ENCODE results near the gene XAGE5. TPM values are rescaled to one million over a fixed set of nuclear protein-coding genes. Genes with fewer than 3 reads are reported as not detected.

XAGE5 gene
- total RNA-seq, 1 experiment from 2014 or later, result not detected

DNA sequence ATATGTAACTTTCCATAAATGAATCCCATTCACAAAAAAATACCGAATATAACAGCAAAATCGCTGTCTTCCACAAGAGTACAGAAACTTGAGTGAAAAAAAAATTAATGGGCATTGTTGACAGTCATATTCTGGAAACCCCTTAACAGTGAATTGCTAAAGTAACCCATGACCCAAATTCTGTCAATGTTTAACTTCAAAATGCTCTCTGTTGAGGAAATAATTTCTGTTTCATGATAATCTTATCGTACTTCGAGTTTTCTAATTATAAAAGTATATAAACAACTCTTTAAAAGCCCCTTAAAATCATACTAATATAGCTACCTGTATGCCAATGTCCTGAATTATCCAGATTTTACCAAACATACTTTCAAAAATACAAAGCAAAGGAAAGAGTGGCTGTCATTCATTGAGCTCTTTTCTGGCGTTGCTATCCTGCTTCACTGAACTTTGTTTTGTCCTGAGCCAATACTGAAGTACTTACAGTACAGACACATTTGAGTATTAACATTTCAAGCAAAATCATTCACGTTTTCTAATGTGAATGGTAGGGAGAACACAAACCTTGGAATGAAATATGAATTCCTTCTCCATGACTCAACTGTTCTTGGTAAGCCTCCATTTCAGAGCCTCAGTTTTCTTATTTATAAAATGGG is 54.4 kb downstream of the XAGE5 start:
- Histone ChIP-seq H3K9me3 (ENCODE audit: insufficient read depth, low read depth) (no peaks in the 10 kb centered on the region), H3K27ac (no peak overlapping the region), H3K4me2 (no peak overlapping the region), H3K4me1 (replicated peaks; ENCODE audit: insufficient read depth) (no peaks in the 10 kb centered on the region), H2AFZ (no peak overlapping the region), H3K79me2 (ENCODE audit: low read depth) (no peaks in the 10 kb centered on the region), H3K9me2 (ENCODE audit: insufficient read depth) (no peaks in the 10 kb centered on the region), H3F3A (ENCODE audit: insufficient read depth, low read depth) (no peaks in the 10 kb centered on the region), H3K36me3 (ENCODE audit: low read depth) (no peaks in the 10 kb centered on the region), H3K27me3 (ENCODE audit: insufficient read depth, low read depth) (no peaks in the 10 kb centered on the region), H4K20me1 (ENCODE audit: insufficient read depth) (no peaks in the 10 kb centered on the region), H3K4me3 (no peak overlapping the region)
- no peak for TF ChIP-seq EZH2 (IDR thresholded peaks at IDR 0.05; ENCODE audit: low read depth)
- TF ChIP-seq, protein P1, sequence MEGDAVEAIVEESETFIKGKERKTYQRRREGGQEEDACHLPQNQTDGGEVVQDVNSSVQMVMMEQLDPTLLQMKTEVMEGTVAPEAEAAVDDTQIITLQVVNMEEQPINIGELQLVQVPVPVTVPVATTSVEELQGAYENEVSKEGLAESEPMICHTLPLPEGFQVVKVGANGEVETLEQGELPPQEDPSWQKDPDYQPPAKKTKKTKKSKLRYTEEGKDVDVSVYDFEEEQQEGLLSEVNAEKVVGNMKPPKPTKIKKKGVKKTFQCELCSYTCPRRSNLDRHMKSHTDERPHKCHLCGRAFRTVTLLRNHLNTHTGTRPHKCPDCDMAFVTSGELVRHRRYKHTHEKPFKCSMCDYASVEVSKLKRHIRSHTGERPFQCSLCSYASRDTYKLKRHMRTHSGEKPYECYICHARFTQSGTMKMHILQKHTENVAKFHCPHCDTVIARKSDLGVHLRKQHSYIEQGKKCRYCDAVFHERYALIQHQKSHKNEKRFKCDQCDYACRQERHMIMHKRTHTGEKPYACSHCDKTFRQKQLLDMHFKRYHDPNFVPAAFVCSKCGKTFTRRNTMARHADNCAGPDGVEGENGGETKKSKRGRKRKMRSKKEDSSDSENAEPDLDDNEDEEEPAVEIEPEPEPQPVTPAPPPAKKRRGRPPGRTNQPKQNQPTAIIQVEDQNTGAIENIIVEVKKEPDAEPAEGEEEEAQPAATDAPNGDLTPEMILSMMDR (conservative IDR thresholded peaks at IDR 0.05), result no peak
- POLR2A ChIA-PET (ENCODE audit: unreplicated experiment), result no interaction called here
- no TSS peak for BruUV-seq (replicated peaks)
- CTCF ChIA-PET, result no interaction called here
- intact Hi-C loops (cut with micrococcal nuclease; ENCODE audit: unreplicated experiment), result no loop called here
- no peak for DNase-seq

Other genes with a start within 250 kb of the XAGE5 start
- not detected in 2 replicates for gene SSX7, start 156.4 kb upstream of the XAGE5 start, total RNA-seq (2021)
- 52.2 TPM in 1 of 2 replicates, not detected in the other for gene SSX2, start 104.1 kb upstream of the XAGE5 start, total RNA-seq (2021)
- 39.6 TPM in 1 of 2 replicates, not detected in the other for gene SSX2B, start 60.0 kb upstream of the XAGE5 start, total RNA-seq (2021)
- not detected in 2 replicates for gene SPANXN5, start 13.9 kb upstream of the XAGE5 start, total RNA-seq (2021)
- gene XAGE3, start 56.8 kb downstream of the XAGE5 start, total RNA-seq (2021), result not detected in 2 replicates
- gene FAM156B, start 86.0 kb downstream of the XAGE5 start, total RNA-seq (2021), result 20.0 and 24.1 TPM in 2 replicates
- gene FAM156A, start 147.2 kb downstream of the XAGE5 start, total RNA-seq (2021), result 26.8 and 34.2 TPM in 2 replicates
- gene GPR173, start 237.5 kb downstream of the XAGE5 start, total RNA-seq (2021), result 5.1 and 7.0 TPM in 2 replicates

All from PC-9 (cell line).